HUES6 (cell line): ENCODE results near the gene HDC.

Experiments
- H3K27ac ChIP-seq: 2 replicates; pipeline ENCODE4 v1.7.0; 2013; ENCODE audit warnings: low read depth, mild to moderate bottlenecking, low read length, inconsistent platforms
- H3K27me3 ChIP-seq: 2 replicates; pipeline ENCODE4 v1.6.1; 2013; ENCODE audit warnings: low read length; ENCODE audit not compliant: control insufficient read depth, insufficient read depth
- H3K36me3 ChIP-seq: 2 replicates; pipeline ENCODE4 v1.6.1; 2013; ENCODE audit warnings: low read length; ENCODE audit not compliant: control insufficient read depth, insufficient read depth
- H3K4me1 ChIP-seq: 2 replicates; pipeline ENCODE4 v1.6.1; 2013; ENCODE audit warnings: low read length; ENCODE audit not compliant: control insufficient read depth, insufficient read depth
- H3K4me3 ChIP-seq: 2 replicates; pipeline ENCODE4 v1.5.1; 2013; ENCODE audit warnings: low read depth, low read length
- H3K9ac ChIP-seq: one replicate; pipeline ENCODE4 v1.6.1; 2013; ENCODE audit warnings: mild to moderate bottlenecking, low read length
- H3K9me3 ChIP-seq: 2 replicates; pipeline ENCODE4 v1.6.1; 2013; ENCODE audit warnings: low read depth, low read length; ENCODE audit not compliant: control insufficient read depth, insufficient read depth

The HDC gene

DNA sequence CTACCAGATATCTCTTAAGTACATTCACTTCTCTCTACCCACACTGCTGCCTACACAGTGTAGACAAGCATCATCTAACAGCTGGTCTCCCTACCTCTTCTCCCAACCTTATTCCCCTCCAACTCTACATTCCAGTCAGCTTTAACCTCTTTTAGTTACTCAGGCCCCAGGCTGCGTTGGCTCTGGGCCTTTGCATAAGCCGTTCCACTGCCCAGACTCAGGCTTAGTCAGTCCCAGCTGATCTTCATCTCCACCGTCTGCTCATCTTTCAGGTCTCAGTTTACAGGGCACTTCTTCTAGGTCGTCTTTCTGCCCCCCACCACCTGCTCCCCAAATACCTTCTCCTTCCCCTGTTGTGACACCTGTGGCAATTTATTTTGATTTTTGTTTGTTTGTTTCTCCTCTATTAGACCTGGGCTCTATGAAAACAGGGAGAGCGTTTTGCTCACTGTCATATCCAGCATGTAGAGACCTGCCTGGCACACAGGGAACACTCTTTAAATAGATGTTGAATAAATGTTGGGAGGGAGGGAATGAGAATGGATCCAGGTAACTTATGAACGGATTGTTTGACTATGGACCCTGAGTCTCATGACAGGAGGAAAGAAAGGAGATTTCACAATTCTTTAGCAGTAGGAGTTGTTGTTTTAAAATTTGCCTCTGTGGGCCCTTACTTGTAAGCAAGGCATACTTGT, 72.5 kb downstream of the HDC start:
- Histone ChIP-seq H3K9me3 (no peaks in the 10 kb centered on the region), H3K36me3 (no peaks in the 10 kb centered on the region), H3K9ac (no peak overlapping the region), H3K27ac (no peak overlapping the region), H3K4me1 (peaks cover under 1% of the 10 kb centered on the region; the same call in 1 of the 2 replicates), H3K27me3 (no peaks in the 10 kb centered on the region), H3K4me3 (no peak overlapping the region)

- Histone ChIP-seq H3K36me3 (no peaks in the 10 kb centered on the region), H3K9ac (no peak overlapping the region), H3K4me1 (peaks cover 3% of the 10 kb centered on the region; the same call in 1 of the 2 replicates), H3K9me3 (no peaks in the 10 kb centered on the region), H3K4me3 (no peak overlapping the region), H3K27me3 (no peaks in the 10 kb centered on the region), H3K27ac (no peak overlapping the region)
Measured at GRCh38 chr15:50192164-50192563, 73.4 kb downstream of the HDC start.
